GM18498 (cell line): Measurements from ENCODE around the gene DNAJC21.

ENCODE experiments used
- ATAC-seq: cut with Tn5 transposase; IDR thresholded peaks from one replicate; pipeline ENCODE4 v1.9.1; 2021; ENCODE audit warnings: mild to moderate bottlenecking, moderate library complexity; ENCODE audit not compliant: unreplicated experiment

The DNAJC21 gene

DNA sequence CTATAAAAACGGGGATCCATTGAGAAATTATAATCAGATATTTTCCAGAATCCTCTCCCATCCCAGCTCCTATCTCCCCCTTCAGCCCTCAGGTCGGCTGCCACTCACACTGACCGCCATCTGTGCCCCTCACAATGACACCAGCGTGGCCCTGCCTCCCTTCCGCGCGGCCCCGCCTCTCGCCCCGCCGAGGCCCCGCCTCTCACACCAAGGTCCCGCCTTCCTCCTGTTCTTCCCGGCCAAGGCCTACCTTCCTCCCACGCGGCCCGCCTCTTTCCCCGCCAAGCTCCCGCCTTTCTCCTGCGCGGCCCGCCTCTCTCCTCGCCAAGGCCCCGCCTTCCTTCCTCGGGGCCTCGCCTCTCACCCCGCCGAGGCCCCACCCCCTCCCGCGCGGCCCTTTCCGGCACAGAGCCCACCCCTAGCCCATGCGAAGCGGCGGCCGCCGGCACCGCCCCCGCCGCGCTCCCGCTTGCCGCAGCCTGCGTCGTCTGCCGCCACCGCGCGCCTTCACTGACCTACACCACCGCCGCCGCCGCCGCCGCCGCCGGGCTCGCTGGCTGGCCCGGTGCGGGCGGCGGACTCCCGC is at the start of gene DNAJC21:
Gene DNAJC21, plus strand, starts transcription at position 426 of the 586 bp plus-strand sequence. CDS start 261 bp downstream, outside the sequence.
- ATAC-seq = peak; percentile 90

DNA sequence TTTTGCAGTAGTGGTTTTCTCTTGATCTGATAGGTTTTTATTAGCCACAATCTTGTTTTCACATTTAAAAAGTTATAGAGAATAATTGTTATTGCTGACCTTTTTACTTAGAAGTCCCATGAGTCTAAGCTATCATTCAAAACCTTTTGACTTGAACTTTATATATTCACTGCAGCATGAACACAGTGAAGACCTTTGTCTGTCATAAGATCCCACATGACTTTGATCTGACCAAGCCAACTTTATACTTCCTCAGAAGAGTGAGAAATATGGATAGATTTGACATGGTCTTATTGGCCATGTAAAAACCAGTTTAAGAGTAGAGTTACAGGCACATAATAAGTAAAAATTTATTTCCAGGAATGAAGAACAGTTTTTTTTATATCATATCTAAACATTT is 48.1 kb upstream of the DNAJC21 start:
- ATAC-seq = no peak

DNA sequence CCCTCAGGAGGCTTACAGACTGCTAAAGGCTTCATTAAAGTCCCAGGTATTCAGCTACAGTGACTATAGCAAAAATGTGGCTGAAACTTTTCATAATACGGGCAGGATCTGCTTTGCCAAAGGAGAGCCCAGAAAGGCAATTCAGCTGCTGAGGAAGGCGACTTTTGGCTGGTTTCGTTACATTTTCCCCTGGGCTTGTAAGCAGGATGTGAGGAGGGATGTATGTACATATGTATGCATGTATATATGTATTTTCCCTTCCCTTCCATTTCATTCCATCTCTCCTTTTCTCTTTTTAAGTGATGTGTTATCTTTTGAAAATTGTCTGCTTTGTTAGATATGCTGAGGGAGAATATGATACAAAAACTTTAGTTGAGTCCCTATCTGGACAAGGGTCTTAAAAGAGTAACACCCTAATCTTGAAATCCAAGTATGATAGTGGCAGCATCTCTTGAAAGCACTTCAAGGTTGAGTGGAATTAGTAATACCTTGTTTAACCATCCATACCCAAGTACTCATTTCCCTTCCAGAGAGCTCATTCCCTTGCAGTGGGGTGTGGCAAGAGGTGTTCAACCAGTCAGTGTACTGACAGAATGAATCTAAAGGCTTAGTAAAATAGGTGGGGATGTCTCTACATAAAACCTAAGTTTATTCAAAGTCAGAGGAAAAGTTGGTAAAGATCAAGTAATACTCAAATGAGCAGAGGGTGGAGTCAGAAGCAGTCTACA is 42.8 kb upstream of the DNAJC21 start:
- no peak for ATAC-seq

DNA sequence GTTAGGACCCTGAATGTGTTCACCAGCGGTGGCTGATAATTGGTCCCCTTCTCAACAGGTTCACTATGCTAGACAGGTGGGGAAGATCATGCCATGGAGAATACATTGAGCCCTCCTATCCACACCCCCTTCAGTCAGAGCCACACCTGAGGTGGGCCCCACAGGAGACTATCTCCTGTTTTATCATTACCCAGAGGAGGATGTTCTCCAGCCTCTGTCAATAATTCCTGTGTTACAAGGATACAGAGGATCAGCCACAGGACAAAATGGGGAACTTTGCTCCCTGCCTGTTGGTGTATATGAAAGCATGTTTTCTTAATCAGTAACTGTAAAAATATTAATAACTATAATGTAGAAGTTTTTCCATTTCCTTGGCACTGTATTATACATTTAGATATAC is 40.0 kb upstream of the DNAJC21 start:
- no peak for ATAC-seq

DNA sequence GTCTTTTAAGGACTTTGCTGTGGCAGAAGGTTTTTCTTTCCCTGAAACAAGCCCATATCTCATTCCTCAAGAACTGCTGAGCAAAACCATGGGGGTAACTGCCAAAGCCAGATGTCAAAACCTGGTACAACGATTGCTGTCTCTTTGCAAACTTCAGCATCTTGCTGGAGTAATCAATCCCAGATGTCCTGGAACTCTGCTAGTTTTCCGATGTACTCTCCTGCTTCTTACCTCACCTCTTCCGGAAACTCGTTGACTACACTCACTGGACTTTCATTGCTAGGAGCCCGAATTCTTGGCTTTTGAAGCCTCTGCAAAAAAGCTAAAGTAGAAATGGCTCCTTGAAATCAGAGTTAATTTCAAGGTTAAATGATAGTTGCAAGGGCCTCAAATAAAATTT is 37.4 kb upstream of the DNAJC21 start:
- no peak for ATAC-seq

DNA sequence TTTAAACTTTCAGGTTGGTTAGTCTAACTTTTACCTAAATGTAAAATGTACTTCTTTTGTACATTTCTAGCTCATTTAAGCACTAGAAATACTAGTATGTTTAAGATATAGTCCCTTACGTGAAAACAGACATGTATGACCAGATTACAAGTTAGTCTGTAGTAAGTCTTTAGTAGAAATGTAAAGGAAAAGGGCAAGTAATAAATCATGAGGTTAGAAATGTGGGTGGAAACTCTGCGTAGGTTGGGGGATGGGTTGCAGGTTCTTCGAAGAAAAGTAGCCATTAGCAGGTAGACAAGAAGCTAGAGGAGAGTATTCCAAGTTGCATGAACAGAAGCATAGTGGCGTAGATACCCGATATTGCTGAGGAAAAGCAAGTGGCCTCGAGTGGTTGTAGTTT is 36.9 kb upstream of the DNAJC21 start:
- ATAC-seq = no peak

DNA sequence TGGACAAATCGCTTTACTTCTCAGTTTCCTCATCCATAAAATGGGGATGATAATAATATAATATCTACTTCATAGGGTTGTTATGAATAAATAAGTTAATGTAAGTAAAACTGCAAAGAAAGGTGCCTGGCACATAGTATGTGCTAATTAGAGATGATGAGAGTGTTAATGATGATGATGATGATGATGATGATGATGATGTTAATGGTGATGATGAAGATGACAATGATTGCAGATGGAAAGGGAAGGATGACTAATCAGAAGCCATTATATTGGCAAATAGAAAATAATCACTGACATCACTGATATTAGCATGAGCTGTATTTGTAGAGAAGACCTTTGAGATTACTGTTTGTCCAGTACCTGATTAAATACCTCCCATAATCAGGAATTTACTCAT is 34.6 kb upstream of the DNAJC21 start:
- ATAC-seq = no peak

DNA sequence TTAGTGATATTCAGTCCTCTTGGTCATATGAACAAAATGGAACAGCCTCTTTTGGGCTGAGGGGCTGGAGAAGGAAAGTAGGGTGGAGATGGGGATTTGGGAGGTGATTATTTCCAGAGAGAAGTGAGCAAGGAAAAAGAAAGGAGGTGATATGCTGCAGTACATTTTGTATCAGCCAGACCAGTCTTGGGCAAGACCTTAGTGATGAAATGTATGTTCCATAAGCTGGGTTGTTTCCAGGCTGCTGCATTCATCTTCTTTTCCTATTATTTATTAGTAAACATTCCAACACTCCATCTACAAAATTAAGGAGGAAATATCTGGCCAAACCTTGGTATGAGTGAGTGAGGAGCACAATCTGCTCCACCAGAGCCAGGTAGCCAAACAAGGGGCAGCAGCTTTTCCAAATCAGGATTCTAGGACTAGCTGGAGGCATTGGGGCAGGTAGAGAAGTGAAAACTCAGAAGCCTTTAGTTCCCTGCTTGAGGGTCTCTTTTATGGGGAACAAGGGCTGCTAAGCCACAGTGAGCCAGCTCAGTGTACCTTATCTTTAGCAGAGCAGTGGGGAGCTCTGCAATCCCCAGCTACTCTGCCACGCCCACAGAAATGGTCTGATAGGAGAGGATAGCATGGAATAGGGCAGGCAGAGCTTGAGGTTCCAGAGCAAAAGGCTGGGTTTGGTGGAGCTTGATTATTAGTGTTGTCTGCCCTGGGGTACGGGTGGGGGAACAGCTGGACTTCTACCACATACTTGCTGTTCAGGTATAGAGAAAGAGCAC is 33.5 kb upstream of the DNAJC21 start:
- ATAC-seq = no peak

DNA sequence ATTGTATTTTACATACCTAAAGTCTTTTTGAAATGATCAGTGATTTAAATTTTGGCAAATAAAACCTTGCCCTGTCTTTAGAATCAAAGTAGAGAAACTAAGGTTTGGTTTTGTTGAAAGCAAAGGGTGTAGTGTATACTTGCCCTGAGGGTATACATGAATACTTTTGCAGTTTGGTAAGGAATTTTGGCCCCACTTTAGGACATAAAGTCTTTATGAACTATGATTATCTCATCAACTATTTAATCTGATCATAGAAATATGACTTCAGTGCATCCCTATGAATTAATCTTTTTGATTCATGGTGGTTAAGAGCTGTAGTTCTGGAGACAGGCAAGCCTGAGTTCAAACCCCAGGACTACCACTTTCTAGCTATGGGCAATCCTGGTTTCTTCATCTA is 31.7 kb upstream of the DNAJC21 start:
- no peak for ATAC-seq

DNA sequence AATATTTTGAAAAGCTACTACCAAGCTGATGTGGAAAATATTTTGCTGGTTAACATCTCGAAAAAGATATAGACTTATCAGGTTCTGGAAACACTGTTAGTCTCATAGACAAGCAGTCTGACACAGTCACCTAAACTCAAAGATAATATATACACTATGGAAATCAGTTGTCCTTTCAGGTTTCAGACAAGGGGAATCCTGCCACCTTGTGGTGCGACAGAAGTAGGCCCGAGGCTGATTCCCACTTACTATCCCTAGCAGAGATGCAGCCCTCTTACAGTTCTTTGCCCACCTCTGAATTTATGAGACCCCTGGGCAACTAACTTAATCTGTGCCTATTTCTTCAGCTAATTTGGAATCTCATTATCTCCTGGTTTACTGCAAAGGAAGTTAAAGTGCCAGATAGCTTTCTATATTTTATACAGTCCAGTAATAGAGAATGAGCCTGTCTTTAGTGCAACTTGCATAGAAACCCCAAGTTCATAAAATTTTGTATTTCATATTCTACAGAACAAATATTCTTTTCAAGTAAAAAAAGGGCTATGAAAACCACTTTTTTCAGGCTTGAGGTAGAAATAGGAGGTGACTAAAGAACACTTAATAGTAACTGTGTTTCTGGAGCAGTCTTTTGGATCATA is 31.0 kb upstream of the DNAJC21 start:
- peak; percentile 91 for ATAC-seq

DNA sequence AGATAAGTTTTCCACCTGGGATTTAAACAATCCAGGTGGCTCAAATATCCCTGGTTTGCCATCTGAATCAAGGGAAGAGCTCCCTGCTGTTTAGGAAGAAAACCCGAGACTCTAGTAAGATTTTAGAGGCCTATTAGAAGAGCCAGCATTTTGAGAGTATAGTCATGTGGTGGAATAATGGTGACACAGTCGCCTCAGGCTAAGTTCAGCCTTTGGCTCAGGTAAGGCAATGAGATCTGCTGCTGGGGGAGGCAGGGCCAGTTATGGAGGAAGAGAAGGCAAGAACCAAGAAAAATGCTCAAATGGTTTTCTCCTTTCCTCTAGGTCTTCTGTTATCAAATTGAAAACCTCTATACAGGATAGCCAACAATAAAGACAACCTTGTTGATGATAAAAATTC is 30.3 kb upstream of the DNAJC21 start:
- no peak for ATAC-seq

DNA sequence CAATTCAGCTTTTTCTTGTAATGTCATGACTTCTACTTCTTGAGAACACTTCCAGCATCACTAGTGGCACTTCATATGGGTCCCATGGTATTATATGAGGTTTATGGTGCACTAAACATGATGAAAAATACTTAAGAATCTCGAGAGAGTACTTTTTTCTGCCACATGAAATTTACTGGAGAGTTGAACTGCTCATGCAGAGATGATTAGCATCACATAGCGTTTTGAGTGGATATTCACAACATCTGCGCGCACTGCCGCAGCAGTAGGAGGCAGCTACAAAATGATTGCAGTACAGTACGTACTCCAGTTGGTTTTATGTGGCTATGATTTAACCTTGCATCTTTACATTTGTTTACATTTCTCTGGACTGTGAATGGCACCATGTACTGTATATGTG is 28.7 kb upstream of the DNAJC21 start:
- ATAC-seq = no peak

DNA sequence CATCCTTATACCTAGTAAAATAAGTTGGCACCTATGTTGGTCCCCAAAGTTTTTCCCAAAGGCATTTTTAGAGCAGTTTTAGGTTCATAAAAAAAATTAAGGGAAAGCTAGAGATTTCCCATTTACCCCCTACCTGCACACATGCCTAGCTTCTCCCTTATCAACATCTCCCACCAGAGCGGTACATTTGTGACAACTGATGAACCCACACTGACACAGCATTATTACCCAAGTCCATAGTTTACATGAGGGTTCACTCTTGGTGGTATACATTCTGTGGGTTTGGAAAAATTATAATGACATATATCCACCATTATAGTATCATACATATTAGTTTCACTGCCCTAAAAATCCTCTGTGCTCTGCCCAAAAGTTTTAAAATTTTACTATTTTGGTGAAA is 26.1 kb upstream of the DNAJC21 start:
- no peak for ATAC-seq

DNA sequence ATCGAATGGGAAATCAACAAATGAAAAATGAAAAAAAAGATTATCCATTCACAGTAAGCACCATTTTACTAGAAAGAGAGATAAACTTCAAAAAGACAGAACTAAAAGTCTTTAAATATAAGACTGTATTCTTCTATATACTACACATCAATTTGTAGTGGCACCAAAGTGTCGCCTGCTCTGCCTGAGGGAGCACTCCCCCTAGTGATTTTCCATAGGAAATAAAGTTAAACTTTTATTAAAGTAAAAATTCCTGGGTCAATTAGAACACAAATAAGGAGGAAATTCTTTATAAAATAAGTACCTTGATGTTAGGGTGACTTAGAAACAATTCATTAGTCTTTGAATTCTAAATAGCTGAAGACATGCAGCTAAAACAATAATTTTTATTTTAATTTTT is 23.8 kb upstream of the DNAJC21 start:
- no peak for ATAC-seq

DNA sequence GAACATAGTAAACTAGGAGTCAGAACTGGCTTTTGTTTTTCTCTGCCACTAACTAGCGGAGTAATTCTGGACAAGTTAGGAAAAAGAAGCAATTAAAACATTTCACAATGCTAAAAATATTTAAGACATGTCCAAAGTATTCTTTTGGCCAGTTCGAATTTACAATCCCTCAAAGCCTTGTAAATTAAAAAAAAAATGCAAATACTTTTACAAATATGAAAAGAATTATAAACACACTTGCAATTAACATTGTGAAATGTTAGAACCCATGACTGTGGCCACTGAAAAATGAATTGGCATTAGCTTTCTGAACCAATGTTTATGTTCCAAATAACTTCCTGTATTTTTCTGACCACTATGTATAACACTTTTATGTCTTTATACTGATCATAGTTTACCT is 16.3 kb upstream of the DNAJC21 start:
- no peak for ATAC-seq

DNA sequence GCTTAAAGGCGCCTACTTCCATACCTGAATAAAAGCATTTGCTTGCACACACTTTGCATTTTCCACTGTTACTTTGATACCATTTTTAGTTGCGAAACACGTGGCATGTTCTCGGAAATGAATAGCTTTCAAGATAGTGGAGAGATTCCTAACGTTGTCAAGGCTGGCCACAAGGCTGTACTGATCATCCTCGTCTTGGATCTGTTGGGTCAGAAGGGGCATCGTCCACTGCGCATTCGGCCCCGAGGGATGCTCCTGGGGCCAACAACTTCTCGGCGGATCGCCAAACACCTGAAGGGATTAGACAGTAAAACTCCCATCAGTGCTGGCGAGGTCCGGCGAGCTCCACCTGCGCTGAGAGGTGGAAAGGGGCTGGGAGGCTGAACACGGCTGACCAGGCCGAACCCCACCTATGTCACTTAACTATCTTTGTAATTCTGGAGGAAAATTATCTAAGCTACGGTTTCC is 14.7 kb upstream of the DNAJC21 start:
- peak; percentile 21 for ATAC-seq

DNA sequence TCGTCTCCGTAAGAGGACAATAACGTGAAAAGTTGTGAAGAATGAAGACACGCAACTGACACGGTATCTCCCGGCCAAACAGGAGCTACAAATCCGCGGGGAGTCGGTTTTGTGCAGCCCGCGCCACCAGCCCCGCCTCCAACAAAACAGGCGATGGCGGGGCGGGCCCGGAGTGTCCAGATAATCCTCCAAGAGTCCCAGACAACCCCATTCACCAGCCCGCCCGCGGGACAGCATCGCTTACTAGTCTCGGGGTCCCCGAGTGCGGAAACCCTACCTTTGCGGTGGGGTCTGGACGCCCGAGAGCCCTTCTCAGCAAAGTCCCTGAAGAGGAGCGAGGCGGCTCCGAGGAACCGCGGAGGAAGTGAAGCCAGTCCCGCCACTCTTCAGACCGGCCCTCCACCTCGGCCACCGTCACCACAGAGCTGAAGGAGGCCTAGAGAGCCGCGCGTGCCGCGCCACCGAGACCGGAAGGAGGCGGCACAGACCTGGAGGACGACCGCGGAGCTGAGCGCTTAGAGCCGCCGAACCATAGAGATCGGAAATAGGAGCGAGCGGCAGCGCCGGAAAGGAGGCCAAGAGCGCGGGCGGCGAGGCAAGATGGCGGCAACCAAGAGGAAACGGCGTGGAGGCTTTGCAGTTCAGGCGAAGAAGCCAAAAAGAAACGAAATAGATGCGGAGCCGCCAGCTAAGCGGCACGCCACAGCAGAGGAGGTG is 14.1 kb upstream of the DNAJC21 start, which contains the start of the genes BRIX1 and RAD1:
Gene BRIX1, plus strand, starts transcription at position 573 of the 717 bp plus-strand sequence. Its CDS starts 28 bp downstream, at position 601.
Gene RAD1, minus strand, starts transcription at position 366 of the 717 bp plus-strand sequence. CDS start 612 bp downstream, outside the sequence.
- peak; percentile 98 for ATAC-seq

DNA sequence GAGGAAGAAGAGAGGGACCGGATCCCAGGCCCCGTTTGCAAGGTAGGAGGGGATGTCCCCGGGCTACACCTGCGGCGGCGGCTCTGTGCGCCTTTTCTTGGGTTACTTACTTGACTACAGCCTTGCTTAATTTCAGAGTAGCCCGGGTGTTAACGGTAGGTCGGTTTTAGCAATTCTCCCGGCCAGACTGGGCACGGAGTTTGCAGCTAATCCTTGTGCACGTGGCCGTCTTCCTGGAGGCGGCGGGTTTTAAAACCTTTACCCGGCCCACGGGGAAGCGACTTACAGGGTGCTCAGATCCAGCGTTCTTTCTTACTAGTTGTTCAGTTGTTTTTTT is 13.5 kb upstream of the DNAJC21 start:
- ATAC-seq = peak; percentile 23

DNA sequence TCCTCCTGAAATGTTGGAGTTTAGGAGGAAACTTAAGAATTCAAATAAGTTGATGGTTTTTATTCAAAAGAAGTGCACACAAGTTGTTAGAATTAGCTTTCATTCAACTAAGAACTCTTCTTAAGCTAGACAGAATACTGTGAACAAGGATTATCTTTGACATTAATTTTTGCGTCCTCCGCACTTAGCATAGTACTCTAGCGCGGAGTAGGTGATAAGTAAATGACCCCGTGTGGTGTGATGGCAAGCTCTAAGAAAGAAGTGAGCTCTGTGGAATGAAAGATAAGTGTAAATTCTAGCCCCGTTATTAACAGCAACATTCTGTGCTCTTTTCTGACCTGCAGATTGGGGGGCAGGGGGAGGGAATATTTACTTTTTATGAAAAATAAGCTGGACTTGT is 12.8 kb upstream of the DNAJC21 start:
- no peak for ATAC-seq

DNA sequence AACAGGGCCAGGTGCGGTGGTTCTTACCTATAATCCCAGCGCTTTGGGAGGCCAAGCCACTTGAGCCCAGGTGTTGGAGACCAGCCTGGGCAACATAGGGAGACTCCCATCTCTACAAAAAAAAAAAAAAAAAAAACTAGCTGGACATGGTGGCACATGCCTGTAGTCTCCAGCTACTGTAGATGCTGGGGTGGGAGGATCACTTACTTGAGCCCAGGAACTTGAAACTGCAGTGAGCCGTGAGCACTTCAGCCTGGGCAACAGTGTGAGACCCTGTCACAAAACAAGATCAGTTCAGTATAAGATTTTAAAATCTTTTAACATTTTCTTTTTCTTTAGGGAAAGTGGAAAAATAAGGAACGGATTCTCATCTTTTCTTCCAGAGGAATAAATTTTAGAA is 11.3 kb upstream of the DNAJC21 start:
- ATAC-seq = no peak

DNA sequence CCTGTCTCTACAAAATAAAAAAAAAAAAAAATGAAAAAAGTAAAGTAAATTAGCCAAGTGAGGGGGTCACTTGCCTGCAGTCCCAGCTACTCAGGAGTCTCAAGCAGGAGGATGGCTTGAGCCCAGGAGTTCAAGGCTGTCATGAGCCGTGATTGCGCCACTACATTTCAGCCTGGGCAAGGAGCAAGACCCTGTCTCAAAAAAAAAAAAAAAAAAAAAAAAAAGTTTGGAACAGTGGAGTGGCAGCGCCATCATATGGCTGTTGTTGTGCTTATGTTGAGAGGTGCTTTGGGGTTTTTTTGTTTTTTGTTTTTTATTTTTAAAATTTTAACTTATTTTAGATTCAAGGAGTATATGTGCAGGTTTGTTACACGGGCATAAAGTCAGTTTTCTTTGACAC is 10.3 kb upstream of the DNAJC21 start:
- no peak for ATAC-seq
